ENCODE results near the gene USP3.

Gene USP3

DNA sequence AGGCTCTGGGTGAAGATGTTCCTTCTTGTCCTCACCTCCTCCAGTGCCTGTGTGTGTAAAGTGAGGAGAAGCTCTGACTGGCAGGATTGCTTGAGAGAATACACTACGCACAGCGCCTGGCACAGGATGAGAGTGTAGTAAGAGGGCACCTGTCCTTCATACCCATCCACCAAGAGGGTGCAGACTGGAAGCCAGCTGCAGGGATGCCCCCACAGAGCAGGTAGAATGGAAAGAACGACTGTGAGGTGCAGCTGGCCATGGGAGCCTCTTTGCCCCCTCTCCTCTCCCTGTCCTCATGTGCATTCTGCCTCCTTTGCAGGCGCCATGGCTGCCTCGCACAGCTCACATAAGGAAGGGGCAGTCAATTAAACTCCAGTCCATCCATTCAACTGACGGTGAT is 105.1 kb downstream of the USP3 start:
- no peak for TF ChIP-seq ZNF565 (CRISPR knock-in tag; conservative IDR thresholded peaks at IDR 0.05; ENCODE audit: low read depth)
- no peak for TF ChIP-seq CSRNP3 (CRISPR knock-in tag; IDR thresholded peaks at IDR 0.05)
- TF ChIP-seq TOX (CRISPR knock-in tag; IDR thresholded peaks at IDR 0.05; ENCODE audit: borderline replicate concordance) = no peak
- TF ChIP-seq RARB (CRISPR knock-in tag; IDR thresholded peaks at IDR 0.05) = no peak
- TF ChIP-seq ISL1 (CRISPR knock-in tag; IDR thresholded peaks at IDR 0.05) = no peak
- no peak for TF ChIP-seq OSR1 (CRISPR knock-in tag; IDR thresholded peaks at IDR 0.05)
- no peak for TF ChIP-seq ZNF8 (CRISPR knock-in tag; IDR thresholded peaks at IDR 0.05)
- TF ChIP-seq CSDC2 (CRISPR knock-in tag; IDR thresholded peaks at IDR 0.05) = no peak
- no peak for TF ChIP-seq ZNF70 (CRISPR knock-in tag; IDR thresholded peaks at IDR 0.05)
- TF ChIP-seq ARNTL (CRISPR knock-in tag; IDR thresholded peaks at IDR 0.05; ENCODE audit: borderline replicate concordance, low read depth) = no peak
- TF ChIP-seq POU6F1 (CRISPR knock-in tag; IDR thresholded peaks at IDR 0.05; ENCODE audit: borderline replicate concordance, low read depth) = no peak

DNA sequence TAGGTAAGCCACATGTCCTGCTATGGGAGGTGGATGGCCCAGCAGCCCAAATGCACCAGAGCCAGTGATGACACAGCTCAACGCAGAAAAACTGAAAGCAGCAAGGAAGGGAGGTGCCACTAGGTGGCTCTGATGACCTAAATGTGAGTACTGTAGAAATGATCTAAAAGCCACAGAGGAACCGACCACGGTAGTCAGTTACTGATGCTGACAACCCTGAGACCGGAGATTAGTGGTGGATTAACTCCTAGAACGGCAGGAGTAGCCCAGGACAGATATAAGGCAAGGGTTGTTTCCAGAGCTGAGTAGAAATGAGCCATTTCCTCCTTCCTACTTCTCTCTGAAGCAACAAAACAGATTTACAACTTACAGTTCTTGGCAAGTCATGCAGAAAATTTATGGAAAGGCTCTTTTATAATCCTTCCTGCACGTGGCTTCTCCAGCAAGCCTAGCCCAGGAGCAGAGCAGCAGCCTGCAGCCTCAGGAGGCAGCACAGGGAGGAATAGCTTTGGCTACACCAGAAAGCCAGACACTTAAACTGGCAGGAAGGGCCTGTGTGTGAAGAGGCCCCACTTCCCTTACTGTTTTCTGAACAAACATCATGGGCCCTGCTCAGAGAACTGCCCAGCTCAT is 105.9 kb downstream of the USP3 start:
- peak; percentile 97 for ATAC-seq

More for the DNA sequence above, 105.1 kb downstream of the USP3 start:
- no peak for ATAC-seq

More for the DNA sequence above, 105.9 kb downstream of the USP3 start:
- TF ChIP-seq ZFP30 (CRISPR knock-in tag; IDR thresholded peaks at IDR 0.05) (no peak), PPARA (CRISPR knock-in tag; IDR thresholded peaks at IDR 0.05; ENCODE audit: borderline replicate concordance) (no peak), TCF4 (CRISPR knock-in tag; IDR thresholded peaks at IDR 0.05; ENCODE audit: borderline replicate concordance) (no peak), ARNTL (CRISPR knock-in tag; IDR thresholded peaks at IDR 0.05; ENCODE audit: borderline replicate concordance, low read depth) (no peak), ESRRG (CRISPR knock-in tag; IDR thresholded peaks at IDR 0.05) (no peak), CSRNP3 (CRISPR knock-in tag; IDR thresholded peaks at IDR 0.05) (no peak), ZNF8 (CRISPR knock-in tag; IDR thresholded peaks at IDR 0.05) (no peak), OSR1 (CRISPR knock-in tag; IDR thresholded peaks at IDR 0.05) (no peak), TOX (CRISPR knock-in tag; IDR thresholded peaks at IDR 0.05; ENCODE audit: borderline replicate concordance) (no peak), BACH2 (CRISPR knock-in tag; IDR thresholded peaks at IDR 0.05; ENCODE audit: borderline replicate concordance) (no peak)
- TF ChIP-seq, protein P1, sequence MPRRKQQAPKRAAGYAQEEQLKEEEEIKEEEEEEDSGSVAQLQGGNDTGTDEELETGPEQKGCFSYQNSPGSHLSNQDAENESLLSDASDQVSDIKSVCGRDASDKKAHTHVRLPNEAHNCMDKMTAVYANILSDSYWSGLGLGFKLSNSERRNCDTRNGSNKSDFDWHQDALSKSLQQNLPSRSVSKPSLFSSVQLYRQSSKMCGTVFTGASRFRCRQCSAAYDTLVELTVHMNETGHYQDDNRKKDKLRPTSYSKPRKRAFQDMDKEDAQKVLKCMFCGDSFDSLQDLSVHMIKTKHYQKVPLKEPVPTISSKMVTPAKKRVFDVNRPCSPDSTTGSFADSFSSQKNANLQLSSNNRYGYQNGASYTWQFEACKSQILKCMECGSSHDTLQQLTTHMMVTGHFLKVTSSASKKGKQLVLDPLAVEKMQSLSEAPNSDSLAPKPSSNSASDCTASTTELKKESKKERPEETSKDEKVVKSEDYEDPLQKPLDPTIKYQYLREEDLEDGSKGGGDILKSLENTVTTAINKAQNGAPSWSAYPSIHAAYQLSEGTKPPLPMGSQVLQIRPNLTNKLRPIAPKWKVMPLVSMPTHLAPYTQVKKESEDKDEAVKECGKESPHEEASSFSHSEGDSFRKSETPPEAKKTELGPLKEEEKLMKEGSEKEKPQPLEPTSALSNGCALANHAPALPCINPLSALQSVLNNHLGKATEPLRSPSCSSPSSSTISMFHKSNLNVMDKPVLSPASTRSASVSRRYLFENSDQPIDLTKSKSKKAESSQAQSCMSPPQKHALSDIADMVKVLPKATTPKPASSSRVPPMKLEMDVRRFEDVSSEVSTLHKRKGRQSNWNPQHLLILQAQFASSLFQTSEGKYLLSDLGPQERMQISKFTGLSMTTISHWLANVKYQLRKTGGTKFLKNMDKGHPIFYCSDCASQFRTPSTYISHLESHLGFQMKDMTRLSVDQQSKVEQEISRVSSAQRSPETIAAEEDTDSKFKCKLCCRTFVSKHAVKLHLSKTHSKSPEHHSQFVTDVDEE (CRISPR knock-in tag; IDR thresholded peaks at IDR 0.05) = no peak
- TF ChIP-seq, protein P2, sequence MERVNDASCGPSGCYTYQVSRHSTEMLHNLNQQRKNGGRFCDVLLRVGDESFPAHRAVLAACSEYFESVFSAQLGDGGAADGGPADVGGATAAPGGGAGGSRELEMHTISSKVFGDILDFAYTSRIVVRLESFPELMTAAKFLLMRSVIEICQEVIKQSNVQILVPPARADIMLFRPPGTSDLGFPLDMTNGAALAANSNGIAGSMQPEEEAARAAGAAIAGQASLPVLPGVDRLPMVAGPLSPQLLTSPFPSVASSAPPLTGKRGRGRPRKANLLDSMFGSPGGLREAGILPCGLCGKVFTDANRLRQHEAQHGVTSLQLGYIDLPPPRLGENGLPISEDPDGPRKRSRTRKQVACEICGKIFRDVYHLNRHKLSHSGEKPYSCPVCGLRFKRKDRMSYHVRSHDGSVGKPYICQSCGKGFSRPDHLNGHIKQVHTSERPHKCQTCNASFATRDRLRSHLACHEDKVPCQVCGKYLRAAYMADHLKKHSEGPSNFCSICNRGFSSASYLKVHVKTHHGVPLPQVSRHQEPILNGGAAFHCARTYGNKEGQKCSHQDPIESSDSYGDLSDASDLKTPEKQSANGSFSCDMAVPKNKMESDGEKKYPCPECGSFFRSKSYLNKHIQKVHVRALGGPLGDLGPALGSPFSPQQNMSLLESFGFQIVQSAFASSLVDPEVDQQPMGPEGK (CRISPR knock-in tag; IDR thresholded peaks at IDR 0.05; ENCODE audit: borderline replicate concordance) = no peak

All from SK-N-SH treated with all-trans-retinoic acid at 6 μM for 48 hours (cell line).